Measurements from ENCODE around the gene NHEJ1.
A peak's percentile ranks its signal among the peaks of the same experiment; 100 is the strongest.

Gene NHEJ1

DNA sequence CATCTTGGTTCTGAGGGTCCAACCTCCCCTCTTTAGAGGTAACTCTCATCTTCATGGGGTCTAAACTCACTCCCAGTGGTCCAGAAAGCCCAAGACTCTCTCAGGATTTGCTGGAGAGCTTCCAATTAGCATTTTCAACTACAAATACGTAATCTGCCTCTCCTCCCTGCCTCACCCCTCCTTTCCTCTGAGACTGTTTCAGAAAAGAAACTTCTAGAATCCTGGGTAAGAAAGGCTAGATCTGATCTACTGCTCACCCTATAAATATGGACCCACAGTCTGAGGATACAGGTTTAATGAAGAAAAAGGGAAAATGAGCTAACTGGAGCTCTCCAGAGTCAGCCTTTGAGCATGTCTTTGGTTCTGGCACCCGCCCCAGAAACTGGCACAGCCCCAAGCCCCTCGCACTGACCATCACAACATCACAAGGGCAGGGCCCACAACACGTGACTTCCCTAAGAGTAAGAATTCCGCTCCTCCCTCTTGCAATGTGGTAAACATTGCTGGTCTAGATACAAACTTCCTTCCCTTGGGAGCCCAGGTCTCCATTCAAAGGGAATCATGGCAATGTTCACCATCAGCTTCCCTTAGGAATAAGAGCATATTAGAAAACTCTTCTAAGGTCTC is 78.2 kb downstream of the NHEJ1 start:
- peaks cover 9% of the 10 kb centered on the region for H3K36me3 Mint-ChIP-seq (ENCODE audit: low read depth)
- H3K27ac Mint-ChIP-seq: no peak overlapping the region
- no peak overlapping the region for H3K4me3 Mint-ChIP-seq
- H3K9me3 Mint-ChIP-seq: no peaks in the 10 kb centered on the region
- no peaks in the 10 kb centered on the region for H3K27me3 Mint-ChIP-seq
- peaks cover 14% of the 10 kb centered on the region for H3K4me1 Mint-ChIP-seq (ENCODE audit: low read depth)
- DNase-seq: no peak

DNA sequence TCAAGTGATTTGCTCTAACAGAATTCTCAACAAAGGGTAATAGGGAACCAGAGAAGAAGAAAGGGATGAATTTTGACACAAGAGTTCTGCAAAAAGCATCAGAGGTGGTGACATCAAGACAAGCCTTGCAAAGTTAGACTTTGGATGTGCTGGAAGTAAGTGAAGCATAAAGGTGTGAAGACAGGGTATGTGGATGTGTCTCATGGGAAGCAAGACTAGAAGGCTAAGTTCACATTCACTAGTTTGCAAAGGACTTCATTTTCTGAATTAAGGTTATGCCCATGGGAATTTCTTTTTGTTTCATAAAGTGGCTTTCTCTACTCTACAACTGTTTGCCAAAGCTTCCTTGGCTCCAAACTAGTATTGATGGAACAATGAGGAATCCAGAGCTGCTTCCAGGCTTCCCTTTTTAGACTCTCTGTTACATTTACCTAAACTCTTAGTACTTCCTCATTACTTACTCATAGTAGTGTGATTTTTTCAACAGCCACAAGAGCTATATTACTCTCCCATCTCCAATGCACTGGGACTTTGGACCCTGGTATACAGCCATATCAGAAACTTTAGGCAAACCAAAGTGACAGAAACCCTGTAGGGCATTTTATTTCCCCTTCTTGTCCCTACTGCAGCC is 78.8 kb downstream of the NHEJ1 start:
- Mint-ChIP-seq H3K27me3 (no peaks in the 10 kb centered on the region), H3K9me3 (no peaks in the 10 kb centered on the region), H3K27ac (no peak overlapping the region), H3K4me1 (ENCODE audit: low read depth) (peaks cover 8% of the 10 kb centered on the region), H3K4me3 (no peak overlapping the region), H3K36me3 (ENCODE audit: low read depth) (peaks cover 10% of the 10 kb centered on the region)
- no peak for DNase-seq

- H3K4me3 Mint-ChIP-seq: no peak overlapping the region
- peaks cover 16% of the 10 kb centered on the region for H3K36me3 Mint-ChIP-seq (ENCODE audit: low read depth)
- no peak for DNase-seq
- peaks cover 6% of the 10 kb centered on the region for H3K4me1 Mint-ChIP-seq (ENCODE audit: low read depth)
- no peaks in the 10 kb centered on the region for H3K9me3 Mint-ChIP-seq
- H3K27ac Mint-ChIP-seq: no peak overlapping the region
- H3K27me3 Mint-ChIP-seq: no peaks in the 10 kb centered on the region
These were observed 79.5 kb downstream of the NHEJ1 start for GRCh38 chr2:219081096-219081495.

- no peak for DNase-seq
- Mint-ChIP-seq H3K4me3 (no peak overlapping the region), H3K27ac (no peak overlapping the region), H3K4me1 (ENCODE audit: low read depth) (no peaks in the 10 kb centered on the region), H3K27me3 (no peaks in the 10 kb centered on the region), H3K9me3 (no peaks in the 10 kb centered on the region), H3K36me3 (ENCODE audit: low read depth) (peaks cover 29% of the 10 kb centered on the region)
These were observed 81.2 kb downstream of the NHEJ1 start for GRCh38 chr2:219079417-219079816.

DNA sequence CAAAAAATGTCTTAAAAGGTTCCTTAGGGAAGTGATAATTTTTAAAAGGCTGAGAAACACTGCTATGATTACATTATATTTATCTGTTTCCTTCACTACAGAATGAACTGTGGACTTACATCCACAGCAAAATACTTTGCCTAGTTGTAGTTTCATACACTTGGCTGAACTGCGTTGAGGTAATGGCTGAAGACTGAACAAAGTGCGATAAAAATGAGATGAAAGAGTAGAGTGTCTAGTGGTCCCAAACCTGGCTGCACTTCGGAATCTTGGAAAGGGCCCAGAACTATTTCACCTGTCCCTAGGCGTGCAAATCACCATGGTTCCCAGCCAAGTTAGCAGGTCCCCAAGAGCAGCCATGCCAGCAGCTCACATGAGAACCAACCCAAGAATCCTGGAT is 81.7 kb downstream of the NHEJ1 start:
- Mint-ChIP-seq H3K27ac (no peak overlapping the region), H3K27me3 (no peaks in the 10 kb centered on the region), H3K4me1 (ENCODE audit: low read depth) (no peaks in the 10 kb centered on the region), H3K4me3 (no peak overlapping the region), H3K36me3 (ENCODE audit: low read depth) (peaks cover 33% of the 10 kb centered on the region), H3K9me3 (no peaks in the 10 kb centered on the region)
- no peak for DNase-seq

- no peak overlapping the region for H3K27ac Mint-ChIP-seq
- H3K36me3 Mint-ChIP-seq (ENCODE audit: low read depth): peaks cover 35% of the 10 kb centered on the region
- no peak for DNase-seq
- H3K4me3 Mint-ChIP-seq: no peak overlapping the region
- H3K4me1 Mint-ChIP-seq (ENCODE audit: low read depth): no peaks in the 10 kb centered on the region
- no peaks in the 10 kb centered on the region for H3K27me3 Mint-ChIP-seq
- H3K9me3 Mint-ChIP-seq: no peaks in the 10 kb centered on the region
These were observed 82.5 kb downstream of the NHEJ1 start for GRCh38 chr2:219078126-219078525.

GRCh38 chr2:219076253-219076652 is 84.4 kb downstream of the NHEJ1 start:
- Mint-ChIP-seq H3K4me3 (no peak overlapping the region), H3K27ac (no peak overlapping the region), H3K9me3 (no peaks in the 10 kb centered on the region), H3K4me1 (ENCODE audit: low read depth) (no peaks in the 10 kb centered on the region), H3K36me3 (ENCODE audit: low read depth) (peaks cover 40% of the 10 kb centered on the region), H3K27me3 (no peaks in the 10 kb centered on the region)
- no peak for DNase-seq

- DNase-seq: no peak
- no peaks in the 10 kb centered on the region for H3K9me3 Mint-ChIP-seq
- H3K27me3 Mint-ChIP-seq: no peaks in the 10 kb centered on the region
- H3K27ac Mint-ChIP-seq: no peak overlapping the region
- H3K36me3 Mint-ChIP-seq (ENCODE audit: low read depth): peaks cover 40% of the 10 kb centered on the region
- no peak overlapping the region for H3K4me3 Mint-ChIP-seq
- no peaks in the 10 kb centered on the region for H3K4me1 Mint-ChIP-seq (ENCODE audit: low read depth)
These were observed 87.0 kb downstream of the NHEJ1 start for GRCh38 chr2:219073413-219074129.

GRCh38 chr2:219072741-219073250 is 87.8 kb downstream of the NHEJ1 start:
- H3K27ac Mint-ChIP-seq: no peak overlapping the region
- H3K4me1 Mint-ChIP-seq (ENCODE audit: low read depth): no peaks in the 10 kb centered on the region

GRCh38 chr2:219071131-219071816 is 89.3 kb downstream of the NHEJ1 start:
- no peaks in the 10 kb centered on the region for H3K4me1 Mint-ChIP-seq (ENCODE audit: low read depth)
- no peak overlapping the region for H3K4me3 Mint-ChIP-seq
- no peaks in the 10 kb centered on the region for H3K27me3 Mint-ChIP-seq
- H3K36me3 Mint-ChIP-seq (ENCODE audit: low read depth): peaks cover 25% of the 10 kb centered on the region
- no peak for DNase-seq
- H3K27ac Mint-ChIP-seq: no peak overlapping the region
- H3K9me3 Mint-ChIP-seq: no peaks in the 10 kb centered on the region

More at GRCh38 chr2:219072741-219073250, 87.8 kb downstream of the NHEJ1 start:
- H3K4me3 Mint-ChIP-seq: no peak overlapping the region
- H3K36me3 Mint-ChIP-seq (ENCODE audit: low read depth): peaks cover 40% of the 10 kb centered on the region
- no peaks in the 10 kb centered on the region for H3K9me3 Mint-ChIP-seq
- no peak for DNase-seq
- no peaks in the 10 kb centered on the region for H3K27me3 Mint-ChIP-seq

- DNase-seq: no peak
- no peak overlapping the region for H3K27ac Mint-ChIP-seq
- H3K27me3 Mint-ChIP-seq: peaks cover 29% of the 10 kb centered on the region
These were observed 95.1 kb downstream of the NHEJ1 start for GRCh38 chr2:219065484-219065883.

GRCh38 chr2:219062081-219062480 is 98.5 kb downstream of the NHEJ1 start:
- Mint-ChIP-seq H3K36me3 (ENCODE audit: low read depth) (no peaks in the 10 kb centered on the region), H3K4me1 (ENCODE audit: low read depth) (peaks cover 24% of the 10 kb centered on the region), H3K4me3 (no peak overlapping the region), H3K27me3 (peaks cover 60% of the 10 kb centered on the region), H3K27ac (no peak overlapping the region), H3K9me3 (no peaks in the 10 kb centered on the region)
- no peak for DNase-seq

More at GRCh38 chr2:219065484-219065883, 95.1 kb downstream of the NHEJ1 start:
- H3K36me3 Mint-ChIP-seq (ENCODE audit: low read depth): no peaks in the 10 kb centered on the region
- H3K4me1 Mint-ChIP-seq (ENCODE audit: low read depth): peaks cover 3% of the 10 kb centered on the region
- no peaks in the 10 kb centered on the region for H3K9me3 Mint-ChIP-seq
- H3K4me3 Mint-ChIP-seq: no peak overlapping the region

GRCh38 chr2:219060821-219061791 is 99.5 kb downstream of the NHEJ1 start, which contains the start of gene IHH:
Gene IHH, minus strand, starts transcription at chr2:219060921. Its CDS starts 454 bp downstream, at chr2:219060467.
- Mint-ChIP-seq H3K27me3 (peaks cover 69% of the 10 kb centered on the region), H3K4me1 (ENCODE audit: low read depth) (peaks cover 24% of the 10 kb centered on the region), H3K36me3 (ENCODE audit: low read depth) (no peaks in the 10 kb centered on the region), H3K9me3 (no peaks in the 10 kb centered on the region), H3K27ac (no peak within 1 kb of the TSS), H3K4me3 (peak within 1 kb of the TSS; percentile 43)
- DNase-seq: peak; percentile 39

All from activated T-cell treated with anti-CD3 and anti-CD28 coated beads, Interleukin-2, amount 50 U/mL, for 24 hours (primary cell).